Measurements from ENCODE around the gene PFN1. TPM values are rescaled to one million over a fixed set of nuclear protein-coding genes. Genes with fewer than 3 reads are reported as not detected.

Gene PFN1
- total RNA-seq, 1 donor from 2014 or later, result 370 TPM

- no peak for TF ChIP-seq CTCF (IDR thresholded peaks at IDR 0.05; ENCODE audit: unreplicated experiment)
- H3K9me3 Mint-ChIP-seq, result no peaks in the 10 kb centered on the region
- H3K36me3 Mint-ChIP-seq, result peaks cover 5% of the 10 kb centered on the region
- H3K27me3 Mint-ChIP-seq (ENCODE audit: low read depth), result no peaks in the 10 kb centered on the region
- peak overlapping the region; percentile 90 for H3K27ac Mint-ChIP-seq
- H3K4me1 Mint-ChIP-seq, result peaks cover 37% of the 10 kb centered on the region
- DNase-seq (ENCODE audit: low spot score in 2 of 2, unreplicated experiment in 2 of 2), result peak; percentile 41 to 65
- peak overlapping the region; percentile 73 for H3K4me3 Mint-ChIP-seq
Observed at GRCh38 chr17:4950075-4950745, 1.9 kb upstream of the PFN1 start.

GRCh38 chr17:4949321-4950074 lies 1.2 kb upstream of the PFN1 start:
- peak; percentile 40 to 64 for DNase-seq (ENCODE audit: low spot score in 2 of 2, unreplicated experiment in 2 of 2)
- Mint-ChIP-seq H3K4me1 (peaks cover 39% of the 10 kb centered on the region), H3K27ac (peak overlapping the region; percentile 86), H3K4me3 (peak overlapping the region; percentile 70), H3K27me3 (ENCODE audit: low read depth) (no peaks in the 10 kb centered on the region), H3K36me3 (peaks cover 8% of the 10 kb centered on the region), H3K9me3 (no peaks in the 10 kb centered on the region)
- no peak for TF ChIP-seq CTCF (IDR thresholded peaks at IDR 0.05; ENCODE audit: unreplicated experiment)

GRCh38 chr17:4948931-4949320 lies 596 bp upstream of the PFN1 start:
- Mint-ChIP-seq H3K4me3 (peak overlapping the region; percentile 93), H3K4me1 (peaks cover 40% of the 10 kb centered on the region)
- DNase-seq (ENCODE audit: low spot score in 2 of 2, unreplicated experiment in 2 of 2), result peak; percentile 66 to 82

GRCh38 chr17:4947411-4948165 lies 742 bp downstream of the PFN1 start:
- no peaks in the 10 kb centered on the region for H3K9me3 Mint-ChIP-seq
- H3K4me3 Mint-ChIP-seq, result peak overlapping the region; percentile 93
- H3K36me3 Mint-ChIP-seq, result peaks cover 8% of the 10 kb centered on the region
- H3K4me1 Mint-ChIP-seq, result peaks cover 41% of the 10 kb centered on the region
- H3K27me3 Mint-ChIP-seq (ENCODE audit: low read depth), result no peaks in the 10 kb centered on the region
- peak overlapping the region; percentile 98 for H3K27ac Mint-ChIP-seq
- TF ChIP-seq CTCF (IDR thresholded peaks at IDR 0.05; ENCODE audit: unreplicated experiment), result no peak
- peak; percentile 56 to 71 for DNase-seq (ENCODE audit: low spot score in 2 of 2, unreplicated experiment in 2 of 2)

More at GRCh38 chr17:4948931-4949320, 596 bp upstream of the PFN1 start:
- Mint-ChIP-seq H3K9me3 (no peaks in the 10 kb centered on the region), H3K27me3 (ENCODE audit: low read depth) (no peaks in the 10 kb centered on the region), H3K36me3 (peaks cover 8% of the 10 kb centered on the region), H3K27ac (peak overlapping the region; percentile 99)
- TF ChIP-seq CTCF (IDR thresholded peaks at IDR 0.05; ENCODE audit: unreplicated experiment), result no peak

GRCh38 chr17:4947010-4947410 lies 1.3 kb downstream of the PFN1 start:
- Mint-ChIP-seq H3K4me3 (peak overlapping the region; percentile 93), H3K36me3 (peaks cover 8% of the 10 kb centered on the region), H3K9me3 (no peaks in the 10 kb centered on the region), H3K27ac (peak overlapping the region; percentile 93), H3K4me1 (peaks cover 41% of the 10 kb centered on the region), H3K27me3 (ENCODE audit: low read depth) (no peaks in the 10 kb centered on the region)
- no peak for DNase-seq (ENCODE audit: low spot score in 2 of 2, unreplicated experiment in 2 of 2)
- TF ChIP-seq CTCF (IDR thresholded peaks at IDR 0.05; ENCODE audit: unreplicated experiment), result no peak
